Activated CD8-positive, alpha-beta T cell treated with anti-CD3 and anti-CD28 coated beads for 36 hours (primary cell): ENCODE results near the gene HPCAL4. TPM values are rescaled to one million over a fixed set of nuclear protein-coding genes. Genes with fewer than 3 reads are reported as not detected.

Experiments used
- ATAC-seq: fragments of 200-7000 bp; cut with Tn5 transposase; one replicate; pipeline ENCODE4 v1.10.0; 2021; ENCODE audit warnings: mild to moderate bottlenecking, moderate library complexity
- CTCF ChIA-PET: fragments of 350-600 bp; sonication (Branson Sonifier 250); formaldehyde crosslinking; loops from one replicate; lab custom pipeline; 2021; ENCODE audit warnings: antibody characterized with exemption; lab: Charles Lee
- POLR2A ChIA-PET: fragments of 350-600 bp; sonication (Branson Sonifier 250); formaldehyde crosslinking; loops from one replicate; lab custom pipeline; 2021; ENCODE audit warnings: antibody characterized with exemption; lab: Charles Lee
- DNase-seq: peaks from one replicate; pipeline ENCODE4 v3.0.0-alpha.2; 2020
- H3K27ac Mint-ChIP-seq: one replicate; pipeline ENCODE4 v1.8.0; 2021; ENCODE audit warnings: mild to moderate bottlenecking, mixed read lengths
- H3K27me3 Mint-ChIP-seq: one replicate; pipeline ENCODE4 v1.8.0; 2021; ENCODE audit warnings: mixed read lengths
- H3K36me3 Mint-ChIP-seq: one replicate; pipeline ENCODE4 v1.8.0; 2021; ENCODE audit warnings: low read depth, mixed read lengths
- H3K4me1 Mint-ChIP-seq: one replicate; pipeline ENCODE4 v1.8.0; 2021; ENCODE audit warnings: low read depth, mixed read lengths
- H3K4me3 Mint-ChIP-seq: one replicate; pipeline ENCODE4 v1.8.0; 2021; ENCODE audit warnings: mild to moderate bottlenecking, moderate library complexity, mixed read lengths
- H3K9me3 Mint-ChIP-seq: one replicate; pipeline ENCODE4 v1.8.0; 2021; ENCODE audit warnings: mixed read lengths
- CTCF ChIP-seq: fragments of 200-600 bp; IDR thresholded peaks from one replicate; pipeline ENCODE4 v1.8.0; 2022; ENCODE audit warnings: antibody characterized with exemption, mild to moderate bottlenecking
- intact Hi-C: fragments of 100-400 bp; cut with micrococcal nuclease; formaldehyde crosslinking; loops from one replicate; pipeline ENCODE4 v1.10.0; 2022
- total RNA-seq, 2 experiments: library from RNA; stranded (reverse); gene quantifications; one replicate each; pipeline ENCODE4 v1.2.3, GENCODE V29; 2021

HPCAL4 gene
- total RNA-seq, 2 experiments from 2014 or later: 2.8 to 3.0 TPM

DNA sequence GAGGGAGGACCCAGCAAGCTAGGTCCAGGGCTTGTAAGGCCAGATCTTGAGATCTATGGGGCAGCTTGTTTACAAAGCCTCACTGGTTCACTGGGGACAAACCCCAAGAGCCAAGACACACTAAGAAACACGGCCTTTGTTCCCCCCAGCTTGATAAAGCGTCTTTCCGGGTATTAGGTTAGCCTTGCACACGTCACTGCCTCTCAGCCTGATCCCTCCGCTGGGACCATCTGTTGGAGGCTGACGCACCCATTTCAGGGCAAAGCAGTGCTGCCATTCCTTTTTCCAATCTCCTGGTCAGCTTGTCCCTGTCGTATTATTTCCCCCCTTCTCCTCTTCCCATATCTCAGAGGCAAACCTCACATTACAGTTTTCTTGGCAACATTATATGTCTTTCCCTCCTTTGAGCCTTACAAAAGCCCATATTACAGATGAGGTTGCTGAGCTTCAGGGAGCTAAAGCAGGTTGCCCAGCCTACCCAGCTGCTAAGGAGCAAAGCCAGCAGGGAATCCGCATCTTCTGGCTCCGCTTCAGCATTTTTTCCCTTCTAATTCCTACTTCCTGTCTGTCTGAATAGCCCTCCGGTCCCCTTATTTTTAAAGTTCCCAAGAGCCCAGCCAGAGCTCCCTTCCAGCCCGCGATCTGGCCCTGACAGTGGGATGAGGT, 55.9 kb downstream of the HPCAL4 start:
- intact Hi-C loops: no loop called here
- Mint-ChIP-seq H3K4me1 (peaks cover 10% of the 10 kb centered on the region), H3K27me3 (peaks cover 38% of the 10 kb centered on the region), H3K36me3 (no peaks in the 10 kb centered on the region), H3K9me3 (no peaks in the 10 kb centered on the region), H3K27ac (no peak overlapping the region), H3K4me3 (no peak overlapping the region)
- ChIA-PET POLR2A (interaction anchor here (0.7 to 1.2 kb wide), 2 partner anchors 61 to 428 kb away, joined by 3 read pairs; no protein-coding TSS in a partner anchor), CTCF (interaction anchor here (0.7 to 3.5 kb wide), 3 partner anchors 23 to 272 kb away, joined by 3 to 17 read pairs (median 8); no protein-coding TSS in a partner anchor)
- no peak for TF ChIP-seq CTCF
- no peak for DNase-seq
- no peak for ATAC-seq

DNA sequence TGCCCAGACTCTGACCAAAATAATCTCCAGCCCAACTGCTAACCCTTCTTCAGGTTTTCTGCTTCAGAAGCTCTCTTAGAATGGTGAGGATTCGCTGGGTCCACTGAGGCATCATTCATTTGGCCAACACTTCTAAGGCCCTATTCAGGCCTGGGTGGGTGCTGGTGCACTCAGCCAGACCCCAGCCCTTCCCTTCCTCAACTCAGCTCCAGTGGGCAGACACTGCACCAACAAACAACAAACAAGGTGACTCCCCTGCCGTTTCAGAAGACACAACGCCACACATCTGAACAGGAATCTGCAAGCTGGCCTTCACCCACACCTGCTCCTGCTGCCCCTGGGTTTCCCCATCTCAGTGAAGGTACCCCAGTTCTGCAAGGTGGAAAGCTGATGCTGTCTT, 57.8 kb downstream of the HPCAL4 start:
- Mint-ChIP-seq H3K4me1 (peaks cover 5% of the 10 kb centered on the region), H3K27ac (no peak overlapping the region), H3K36me3 (no peaks in the 10 kb centered on the region), H3K27me3 (peaks cover 32% of the 10 kb centered on the region), H3K9me3 (no peaks in the 10 kb centered on the region), H3K4me3 (no peak overlapping the region)
- DNase-seq (no peak), ATAC-seq (no peak)
- POLR2A ChIA-PET: interaction anchor here (0.8 kb wide), 1 partner anchor 68 kb away, joined by 4 read pairs; no protein-coding TSS in a partner anchor
- CTCF ChIA-PET: interaction anchor here (0.5 to 3.5 kb wide), 4 partner anchors 19 to 25 kb away, joined by 3 to 17 read pairs (median 4); no protein-coding TSS in a partner anchor
- intact Hi-C loops: no loop called here
- no peak for TF ChIP-seq CTCF

DNA sequence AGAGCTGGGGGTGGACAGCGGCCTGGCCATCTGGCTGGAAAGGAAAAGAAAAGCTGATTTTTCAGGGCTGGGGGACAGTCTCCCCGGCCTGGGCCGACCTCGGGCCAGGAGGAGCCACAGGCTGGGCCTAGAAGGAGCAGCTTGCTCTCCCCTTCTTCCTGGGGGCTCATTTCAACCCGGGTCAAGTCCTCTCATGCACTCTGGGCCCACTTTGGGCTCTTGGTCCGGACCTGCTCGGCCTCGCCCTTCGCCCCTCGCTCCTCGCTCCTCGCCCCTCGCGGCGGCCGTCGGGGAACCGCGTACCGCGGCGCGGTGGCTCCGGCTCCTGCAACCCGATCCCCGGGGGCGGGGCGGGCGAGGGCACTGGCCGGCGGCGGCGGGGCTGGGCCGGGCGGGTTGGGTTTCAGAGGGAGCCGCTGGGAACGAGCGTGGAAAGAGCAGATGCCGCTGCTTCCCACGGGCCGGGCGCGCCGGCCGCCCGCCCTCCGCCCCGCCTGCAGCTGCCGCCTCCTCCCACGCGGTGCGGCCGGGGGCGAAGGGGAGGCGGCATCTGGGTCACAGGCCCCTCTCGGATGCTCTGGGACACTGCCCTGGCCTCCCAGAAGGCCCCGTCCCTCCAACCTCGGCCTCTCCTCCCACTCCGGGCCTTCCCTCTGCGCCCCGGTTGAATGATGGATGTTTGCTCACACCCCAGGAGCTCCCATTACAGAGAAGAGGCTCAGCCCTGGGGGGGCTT, 58.4 kb downstream of the HPCAL4 start:
- DNase-seq (no peak), ATAC-seq (no peak)
- Mint-ChIP-seq H3K4me1 (peaks cover 5% of the 10 kb centered on the region), H3K36me3 (no peaks in the 10 kb centered on the region), H3K4me3 (no peak overlapping the region), H3K9me3 (no peaks in the 10 kb centered on the region), H3K27ac (no peak overlapping the region), H3K27me3 (peaks cover 28% of the 10 kb centered on the region)
- POLR2A ChIA-PET: interaction anchor here (0.8 kb wide), 1 partner anchor 67 kb away, joined by 4 read pairs; no protein-coding TSS in a partner anchor
- no peak for TF ChIP-seq CTCF
- intact Hi-C loops: no loop called here
- CTCF ChIA-PET: interaction anchor here (0.9 to 3.5 kb wide), 2 partner anchors 20 to 25 kb away, joined by 3 to 17 read pairs; no protein-coding TSS in a partner anchor

DNA sequence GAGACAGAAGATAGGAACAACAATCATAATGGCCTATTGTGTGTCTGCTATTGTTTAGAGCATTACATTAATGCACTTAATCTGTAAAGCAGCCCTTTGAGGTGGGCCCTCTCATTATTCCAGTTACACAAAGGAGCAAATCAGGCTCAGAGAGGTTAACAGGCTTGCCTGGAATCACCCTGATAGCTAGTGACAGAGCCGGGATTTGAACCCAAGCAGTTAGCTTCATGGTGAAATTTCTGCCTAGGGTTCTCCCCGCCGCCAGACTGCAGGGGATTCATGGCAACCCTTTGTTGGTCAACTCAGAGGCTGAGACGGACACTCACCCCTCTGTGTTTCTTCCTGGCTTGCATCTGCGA, 58.9 kb downstream of the HPCAL4 start:
- no peak for DNase-seq
- peaks cover 23% of the 10 kb centered on the region for H3K27me3 Mint-ChIP-seq
- POLR2A ChIA-PET: interaction anchor here (0.8 kb wide), 1 partner anchor 67 kb away, joined by 4 read pairs; no protein-coding TSS in a partner anchor
- no peak for ATAC-seq
- H3K9me3 Mint-ChIP-seq: no peaks in the 10 kb centered on the region
- peaks cover 5% of the 10 kb centered on the region for H3K4me1 Mint-ChIP-seq
- no peaks in the 10 kb centered on the region for H3K36me3 Mint-ChIP-seq
- no peak overlapping the region for H3K27ac Mint-ChIP-seq
- CTCF ChIA-PET: interaction anchor here (3.5 kb wide), 1 partner anchor 26 kb away, joined by 17 read pairs; no protein-coding TSS in a partner anchor
- intact Hi-C loops: no loop called here
- no peak for TF ChIP-seq CTCF
- H3K4me3 Mint-ChIP-seq: no peak overlapping the region
